K562 (cell line): ENCODE results near the gene NINJ1. TPM values are rescaled to one million over a fixed set of nuclear protein-coding genes. Genes with fewer than 3 reads are reported as not detected.
A peak's percentile ranks its signal among the peaks of the same experiment; 100 is the strongest.

Experiments used
- ATF7 ChIP-seq: fragments of 450-650 bp; IDR thresholded peaks from 2 replicates; pipeline ENCODE4 v1.7.1; 2014; ENCODE audit warnings: mild to moderate bottlenecking, moderate library complexity
- CREBBP ChIP-seq: IDR thresholded peaks from one replicate; pipeline ENCODE4 v1.6.1; 2012; ENCODE audit warnings: low read depth, mild to moderate bottlenecking, control low read depth, inconsistent platforms, low read length
- HBP1 ChIP-seq: fragments of 450-650 bp; formaldehyde crosslinking; IDR thresholded peaks from 2 replicates; pipeline ENCODE4 v1.4.0; 2022; ENCODE audit warnings: missing genetic modification characterization
- HLTF ChIP-seq: fragments of 450-650 bp; IDR thresholded peaks from 2 replicates; pipeline ENCODE4 v1.6.1; 2016
- MAFF ChIP-seq: IDR thresholded peaks from 2 replicates; pipeline ENCODE4 v1.6.1; 2012; ENCODE audit warnings: low read length, improper control_type of control experiment
- MBD2 ChIP-seq: sonication (generic); IDR thresholded peaks from 2 replicates; pipeline ENCODE4 v1.6.1; 2016; ENCODE audit warnings: low read depth, borderline replicate concordance
- MGA ChIP-seq: fragments of 450-650 bp; IDR thresholded peaks from 2 replicates; pipeline ENCODE4 v1.6.1; 2016; ENCODE audit warnings: mild to moderate bottlenecking, moderate library complexity
- POLR2A ChIP-seq: fragments of 450-650 bp; conservative IDR thresholded peaks from 2 replicates; pipeline ENCODE4 v1.6.1; 2016
- POLR2AphosphoS2 ChIP-seq: IDR thresholded peaks from 2 replicates; pipeline ENCODE4 v1.6.1; 2012; ENCODE audit warnings: low read length, improper control_type of control experiment
- SMAD1 ChIP-seq: fragments of 150-350 bp; IDR thresholded peaks from 2 replicates; pipeline ENCODE4 v1.6.1; 2014; ENCODE audit warnings: low read length, low read depth; ENCODE audit not compliant: partially characterized antibody
- TAF1 ChIP-seq: IDR thresholded peaks from 2 replicates; pipeline ENCODE4 v1.6.1; 2011; ENCODE audit warnings: mild to moderate bottlenecking, low read length, moderate library complexity; ENCODE audit not compliant: insufficient read depth, control insufficient read depth, severe bottlenecking; ENCODE audit errors: extremely low read depth
- THAP7 ChIP-seq: fragments of 250-450 bp; sonication (Bioruptor Pico); IDR thresholded peaks from 2 replicates; pipeline ENCODE4 v1.5.0; 2021
- USF2 ChIP-seq: sonication (generic); formaldehyde crosslinking; IDR thresholded peaks from 2 replicates; pipeline ENCODE4 v1.5.0; 2020; ENCODE audit warnings: missing genetic modification reagents
- ZNF41 ChIP-seq: fragments of 250-450 bp; sonication (Bioruptor Pico); conservative IDR thresholded peaks from 2 replicates; pipeline ENCODE4 v1.4.0; 2020; ENCODE audit warnings: mild to moderate bottlenecking
- polyA plus RNA-seq, 8 experiments: library from polyadenylated mRNA; depleted of rRNA in 4 of 8; stranded (reverse) in 5 of 8; unstranded in 3 of 8; fragments of >200 nt; fragmentation: Nextera tagmentation in 2 of 8; fragmentation: Illumina TruSeq in 1 of 8; extraction: Ambion mirVana in 2 of 8; extraction: Trizol in 1 of 8; gene quantifications; 2 replicates each; pipeline versions ENCODE4 v1.2.1 to v1.2.3, GENCODE V29; 2011 to 2014; ENCODE audit warnings: inconsistent platforms in 1 of 8, missing spikeins in 1 of 8
- total RNA-seq, 7 experiments: library from RNA; depleted of rRNA in 6 of 7; stranded (reverse); fragments of >200 nt in 6 of 7; fragmentation: Illumina TruSeq in 2 of 7; extraction: Trizol in 2 of 7; gene quantifications; 2 replicates each; pipeline versions ENCODE4 v1.2.1 to v1.2.3, GENCODE V29; 2011 to 2021; ENCODE audit warnings: low replicate concordance in 1 of 7

NINJ1 gene
- total and polyA plus RNA-seq, 9 of the 15 experiments (the other 6 are each of a cell fraction or from before 2014, with no cell fraction given): 0.13 to 8.4 (median 4.9) TPM

- TF ChIP-seq MGA (no peak), ZNF41 (CRISPR knock-in tag) (no peak), MAFF (no peak), POLR2AphosphoS2 (no peak), HBP1 (CRISPR knock-in tag) (no peak), USF2 (CRISPR knock-in tag) (no peak), CREBBP (no peak), THAP7 (CRISPR knock-in tag) (no peak), HLTF (no peak), TAF1 (peak; percentile 70), POLR2A (peak; percentile 89), SMAD1 (no peak), ATF7 (peak; percentile 42; the same call in 1 of the 2 replicates), MBD2 (no peak)
Measured at GRCh38 chr9:93095205-93096130, 38.6 kb downstream of the NINJ1 start (continued).
